GM08714 (cell line): Measurements from ENCODE around the gene RRAS.

Source experiments
- H3K4me3 ChIP-seq: fragments of 200-500 bp; sonication (Bioruptor generic); 2 replicates; pipeline ENCODE4 v1.5.1; 2014; ENCODE audit warnings: mild to moderate bottlenecking, low read length, inconsistent platforms
- ZNF274 ChIP-seq: IDR thresholded peaks from 2 replicates; pipeline ENCODE4 v1.6.1; 2012; ENCODE audit warnings: mild to moderate bottlenecking, low read depth, low read length

The RRAS gene

GRCh38 chr19:49640113-49640898 lies at the start of gene RRAS:
TSS of gene RRAS (minus strand) at chr19:49640143. CDS start at chr19:49640098, 45 bp downstream.
- H3K4me3 ChIP-seq = peak within 1 kb of the TSS; percentile 71
- no peak for TF ChIP-seq ZNF274

- no peak within 1 kb of the TSS for H3K4me3 ChIP-seq
- TF ChIP-seq ZNF274 = no peak
Measured at GRCh38 chr19:49689133-49690078, 49.5 kb upstream of the RRAS start, which contains the start of gene ADM5. TSS of gene ADM5 (plus strand) at chr19:49689594. CDS start at chr19:49689838, 244 bp downstream.

- TF ChIP-seq ZNF274 = no peak
- H3K4me3 ChIP-seq = no peak overlapping the region
Measured at GRCh38 chr19:49688531-49689132, 48.7 kb upstream of the RRAS start.

GRCh38 chr19:49687566-49688316 lies 47.8 kb upstream of the RRAS start:
- H3K4me3 ChIP-seq = no peak overlapping the region
- TF ChIP-seq ZNF274 = no peak

GRCh38 chr19:49687150-49687549 lies 47.2 kb upstream of the RRAS start:
- TF ChIP-seq ZNF274 = no peak
- H3K4me3 ChIP-seq = no peak overlapping the region

GRCh38 chr19:49686503-49687088 lies 46.7 kb upstream of the RRAS start:
- no peak overlapping the region for H3K4me3 ChIP-seq
- no peak for TF ChIP-seq ZNF274

GRCh38 chr19:49685845-49686332 lies 45.9 kb upstream of the RRAS start:
- no peak overlapping the region for H3K4me3 ChIP-seq
- TF ChIP-seq ZNF274 = no peak

GRCh38 chr19:49684983-49685553 lies 45.1 kb upstream of the RRAS start:
- no peak overlapping the region for H3K4me3 ChIP-seq
- no peak for TF ChIP-seq ZNF274

- no peak overlapping the region for H3K4me3 ChIP-seq
- TF ChIP-seq ZNF274 = no peak
Measured at GRCh38 chr19:49684251-49684982, 44.5 kb upstream of the RRAS start.

- H3K4me3 ChIP-seq = no peak overlapping the region
- no peak for TF ChIP-seq ZNF274
Measured at GRCh38 chr19:49683814-49684250, 43.9 kb upstream of the RRAS start.

- no peak overlapping the region for H3K4me3 ChIP-seq
- no peak for TF ChIP-seq ZNF274
Measured at GRCh38 chr19:49682274-49682673, 42.3 kb upstream of the RRAS start.

- TF ChIP-seq ZNF274 = no peak
- H3K4me3 ChIP-seq = no peak overlapping the region
Measured at GRCh38 chr19:49681830-49682229, 41.9 kb upstream of the RRAS start.
